Fibroblast of lung (primary cell): ENCODE data around the gene DPM1. TPM values are rescaled to one million over a fixed set of nuclear protein-coding genes. Genes with fewer than 3 reads are reported as not detected.
A peak's percentile ranks its signal among the peaks of the same experiment; 100 is the strongest.

Experiments used
- DNase-seq, 2 donors: peaks; one replicate each; pipeline versions ENCODE4 v3.0.0 to v3.0.0-alpha.2; 2010; ENCODE audit warnings: low read depth in 2 of 2
- H2AFZ ChIP-seq: 2 replicates; pipeline ENCODE4 v1.5.1; 2012; ENCODE audit warnings: low read length, control low read depth, inconsistent platforms
- H3K27ac ChIP-seq: 2 replicates; pipeline ENCODE4 v1.5.1; 2011; ENCODE audit warnings: low read length, control low read depth; ENCODE audit not compliant: insufficient read depth
- H3K27me3 ChIP-seq: 2 replicates; pipeline ENCODE4 v1.5.1; 2011; ENCODE audit warnings: mild to moderate bottlenecking, low read length; ENCODE audit not compliant: control insufficient read depth, insufficient read depth
- H3K36me3 ChIP-seq: 2 replicates; pipeline ENCODE4 v1.5.1; 2011; ENCODE audit warnings: low read length; ENCODE audit not compliant: control insufficient read depth, insufficient read depth
- H3K4me1 ChIP-seq: 2 replicates; pipeline ENCODE4 v1.5.1; 2011; ENCODE audit warnings: low read length; ENCODE audit not compliant: control insufficient read depth, insufficient read depth; ENCODE audit errors: extremely low read depth
- H3K4me2 ChIP-seq: 2 replicates; pipeline ENCODE4 v1.5.1; 2011; ENCODE audit warnings: low read length, control low read depth; ENCODE audit not compliant: insufficient read depth; ENCODE audit errors: extremely low read depth
- H3K4me3 ChIP-seq, 4 experiments: fragments of 200-600 bp in 1 of 4; sonication (generic) in 1 of 4; replicated peaks in 1 of 4; 2 replicates each; pipeline ENCODE4 v1.5.1; 2011 to 2016; ENCODE audit warnings: low read length in 4 of 4, low read depth in 3 of 4, mild to moderate bottlenecking in 3 of 4, control low read depth in 2 of 4, inconsistent platforms in 1 of 4, mixed read lengths in 1 of 4; ENCODE audit not compliant: insufficient read depth in 1 of 4; ENCODE audit errors: control extremely low read depth in 1 of 4
- H3K79me2 ChIP-seq: 2 replicates; pipeline ENCODE4 v1.5.1; 2012; ENCODE audit warnings: mild to moderate bottlenecking, low read length, inconsistent platforms; ENCODE audit not compliant: control insufficient read depth, insufficient read depth
- H3K9ac ChIP-seq: 2 replicates; pipeline ENCODE4 v1.5.1; 2011; ENCODE audit warnings: mild to moderate bottlenecking, low read length, control low read depth; ENCODE audit not compliant: insufficient read depth
- H3K9me3 ChIP-seq: 2 replicates; pipeline ENCODE4 v1.5.1; 2012; ENCODE audit warnings: low read depth, low read length; ENCODE audit not compliant: control insufficient read depth, insufficient read depth
- H4K20me1 ChIP-seq: 2 replicates; pipeline ENCODE4 v1.5.1; 2011; ENCODE audit warnings: low read length; ENCODE audit not compliant: control insufficient read depth, insufficient read depth; ENCODE audit errors: extremely low read depth
- EZH2 ChIP-seq: IDR thresholded peaks from 2 replicates; pipeline ENCODE4 v1.5.1; 2012; ENCODE audit warnings: low read length, control low read depth, mild to moderate bottlenecking; ENCODE audit errors: missing control alignments
- polyA plus RNA-seq, 2 donors: library from polyadenylated mRNA; depleted of rRNA in 1 of 2; stranded (reverse) in 1 of 2; unstranded in 1 of 2; fragments of >200 nt; gene quantifications; 2 replicates each; pipeline ENCODE4 v1.2.1, GENCODE V29; 2011 to 2012; ENCODE audit warnings: missing spikeins in 1 of 2
- total RNA-seq: library from RNA; depleted of rRNA; stranded (reverse); fragments of >200 nt; gene quantifications from 2 replicates; pipeline ENCODE4 v1.2.1, GENCODE V29; 2014
- TF ChIP-seq, protein P1 (sequence below), 2 donors: IDR thresholded peaks in 1 of 2; conservative IDR thresholded peaks in 1 of 2; 1 replicate in 1 of 2; 2 replicates in 1 of 2; pipeline ENCODE4 v1.5.1; 2011 to 2012; ENCODE audit warnings: low read length in 2 of 2, control low read depth in 1 of 2, inconsistent platforms in 1 of 2, low read depth in 1 of 2, mild to moderate bottlenecking in 1 of 2

The DPM1 gene
- total and polyA plus RNA-seq, 2 donors (not counting 1 experiment from before 2014, with no cell fraction given): 60.9 to 89.1 TPM

DNA sequence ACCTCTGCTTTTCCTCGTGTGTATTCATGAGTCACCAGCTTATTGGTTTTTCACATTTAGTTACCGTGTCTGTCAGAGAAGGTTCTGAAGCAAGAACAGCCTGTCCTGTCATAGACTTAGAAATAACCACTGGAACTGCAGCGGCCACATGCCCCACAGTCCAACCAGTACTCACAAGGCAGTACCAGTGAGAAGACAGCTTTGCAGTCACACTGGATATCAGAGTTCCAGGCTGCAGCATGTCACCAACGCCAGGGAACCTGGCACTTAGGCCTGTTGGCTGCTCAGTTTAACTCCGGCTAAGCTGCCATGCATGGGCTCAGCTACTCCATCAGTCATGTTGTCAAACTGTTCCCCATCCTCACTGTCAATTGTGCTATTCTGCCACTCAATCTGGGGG lies 67.2 kb downstream of the DPM1 start:
- Histone ChIP-seq H3K9ac (no peak overlapping the region), H3K4me2 (no peak overlapping the region), H3K27ac (no peak overlapping the region), H3K27me3 (no peaks in the 10 kb centered on the region), H3K9me3 (no peaks in the 10 kb centered on the region), H3K36me3 (peaks cover 10% of the 10 kb centered on the region), H2AFZ (no peak overlapping the region), H3K4me3 (no peak overlapping the region), H3K4me1 (no peaks in the 10 kb centered on the region), H4K20me1 (no peaks in the 10 kb centered on the region), H3K79me2 (peaks cover 2% of the 10 kb centered on the region)
- TF ChIP-seq EZH2: no peak
- TF ChIP-seq, protein P1, sequence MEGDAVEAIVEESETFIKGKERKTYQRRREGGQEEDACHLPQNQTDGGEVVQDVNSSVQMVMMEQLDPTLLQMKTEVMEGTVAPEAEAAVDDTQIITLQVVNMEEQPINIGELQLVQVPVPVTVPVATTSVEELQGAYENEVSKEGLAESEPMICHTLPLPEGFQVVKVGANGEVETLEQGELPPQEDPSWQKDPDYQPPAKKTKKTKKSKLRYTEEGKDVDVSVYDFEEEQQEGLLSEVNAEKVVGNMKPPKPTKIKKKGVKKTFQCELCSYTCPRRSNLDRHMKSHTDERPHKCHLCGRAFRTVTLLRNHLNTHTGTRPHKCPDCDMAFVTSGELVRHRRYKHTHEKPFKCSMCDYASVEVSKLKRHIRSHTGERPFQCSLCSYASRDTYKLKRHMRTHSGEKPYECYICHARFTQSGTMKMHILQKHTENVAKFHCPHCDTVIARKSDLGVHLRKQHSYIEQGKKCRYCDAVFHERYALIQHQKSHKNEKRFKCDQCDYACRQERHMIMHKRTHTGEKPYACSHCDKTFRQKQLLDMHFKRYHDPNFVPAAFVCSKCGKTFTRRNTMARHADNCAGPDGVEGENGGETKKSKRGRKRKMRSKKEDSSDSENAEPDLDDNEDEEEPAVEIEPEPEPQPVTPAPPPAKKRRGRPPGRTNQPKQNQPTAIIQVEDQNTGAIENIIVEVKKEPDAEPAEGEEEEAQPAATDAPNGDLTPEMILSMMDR (conservative IDR thresholded peaks at IDR 0.05 in 1 of 2, IDR thresholded peaks at IDR 0.05 in 1 of 2; ENCODE audit: low read depth in 1 of 2, low read length in 2 of 2): no peak
- peak; percentile 22 to 26 for DNase-seq

DNA sequence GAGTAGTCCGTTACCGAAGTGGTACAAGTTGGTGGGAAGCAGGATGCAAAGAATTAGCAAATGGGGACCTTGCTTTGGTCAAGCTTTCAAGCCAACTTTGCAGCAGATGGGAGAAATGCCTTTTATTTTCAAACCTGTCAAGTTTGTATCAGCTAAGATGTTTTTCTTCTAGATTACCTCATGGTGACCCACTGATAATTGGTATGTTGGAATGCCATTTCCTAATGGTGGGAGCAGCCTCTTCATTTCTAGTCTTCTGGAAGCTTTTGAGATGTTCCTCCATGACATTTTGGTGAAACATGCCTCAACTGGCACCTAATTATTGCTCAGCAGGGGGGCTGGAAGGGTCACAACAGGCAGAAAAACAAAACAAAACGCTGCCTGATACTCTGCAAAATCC lies 70.8 kb downstream of the DPM1 start:
- H3K27ac ChIP-seq: no peak overlapping the region
- no peak for TF ChIP-seq EZH2
- TF ChIP-seq, protein P1 (conservative IDR thresholded peaks at IDR 0.05 in 1 of 2, IDR thresholded peaks at IDR 0.05 in 1 of 2; ENCODE audit: low read depth in 1 of 2, low read length in 2 of 2): no peak
- no peaks in the 10 kb centered on the region for H3K9me3 ChIP-seq
- no peak overlapping the region for H3K9ac ChIP-seq
- H3K4me2 ChIP-seq: no peak overlapping the region
- H3K4me1 ChIP-seq: no peaks in the 10 kb centered on the region
- DNase-seq: no peak
- H4K20me1 ChIP-seq: no peaks in the 10 kb centered on the region
- peaks cover 4% of the 10 kb centered on the region for H3K36me3 ChIP-seq
- H3K79me2 ChIP-seq: peaks cover 2% of the 10 kb centered on the region
- no peak overlapping the region for H2AFZ ChIP-seq
- H3K4me3 ChIP-seq: no peak overlapping the region
- no peaks in the 10 kb centered on the region for H3K27me3 ChIP-seq

GRCh38 chr20:50886184-50886790 lies 72.0 kb downstream of the DPM1 start:
- no peak for TF ChIP-seq EZH2
- TF ChIP-seq, protein P1 (conservative IDR thresholded peaks at IDR 0.05 in 1 of 2, IDR thresholded peaks at IDR 0.05 in 1 of 2; ENCODE audit: low read depth in 1 of 2, low read length in 2 of 2): no peak
- no peak overlapping the region for H3K27ac ChIP-seq
- DNase-seq: no peak

More at GRCh38 chr20:50886184-50886790, 72.0 kb downstream of the DPM1 start:
- Histone ChIP-seq H3K4me2 (no peak overlapping the region), H3K27me3 (no peaks in the 10 kb centered on the region), H3K9me3 (no peaks in the 10 kb centered on the region), H3K36me3 (peaks cover 2% of the 10 kb centered on the region), H3K4me1 (no peaks in the 10 kb centered on the region), H2AFZ (no peak overlapping the region), H3K4me3 (no peak overlapping the region), H3K79me2 (peaks cover under 1% of the 10 kb centered on the region), H3K9ac (no peak overlapping the region), H4K20me1 (no peaks in the 10 kb centered on the region)
